PC-3 (cell line): ENCODE results near the gene TRIM62.

Source experiments
- CTCF ChIP-seq: fragments of 300-600 bp; sonication (generic); conservative IDR thresholded peaks from 2 replicates; pipeline ENCODE4 v1.5.1; 2017; ENCODE audit warnings: antibody characterized with exemption, low read depth, mild to moderate bottlenecking, low read length
- EZH2 ChIP-seq: fragments of 300-600 bp; sonication (generic); IDR thresholded peaks from one replicate; pipeline ENCODE4 v1.6.1; 2017; ENCODE audit warnings: antibody characterized with exemption, mild to moderate bottlenecking, low read length; ENCODE audit not compliant: unreplicated experiment

- no peak for TF ChIP-seq CTCF
- TF ChIP-seq EZH2 = no peak
These were observed 40.1 kb downstream of the TRIM62 start for GRCh38 chr1:33141781-33142180.
